ENCODE measurements around the gene MYO5B.

MYO5B gene

GRCh38 chr18:50002781-50003180, 192.2 kb downstream of the MYO5B start:
- TF ChIP-seq ZFX (IDR thresholded peaks at IDR 0.05) (no peak), CTCF (conservative IDR thresholded peaks at IDR 0.05) (no peak)
- H3K27ac ChIP-seq, result no peak overlapping the region

DNA sequence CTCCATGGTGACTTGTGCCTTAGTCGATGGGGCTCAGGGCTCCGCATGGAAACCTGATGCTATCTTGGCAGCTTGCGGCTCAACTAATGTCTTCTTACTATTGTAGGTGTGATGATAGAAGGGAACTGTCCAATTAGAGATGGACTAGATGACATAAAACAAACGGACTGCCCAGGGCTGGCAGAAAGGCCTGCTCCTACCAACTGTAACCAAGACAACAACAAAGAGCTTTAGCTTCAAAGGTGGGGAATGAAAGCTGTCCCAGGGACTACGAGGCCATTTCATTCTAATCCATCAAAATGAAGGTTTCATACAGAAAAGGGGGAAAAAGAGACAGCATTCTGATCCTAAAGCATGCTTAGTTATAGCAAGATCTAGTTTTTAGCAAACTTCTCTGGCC, 194.7 kb downstream of the MYO5B start:
- no peak overlapping the region for H3K27ac ChIP-seq
- TF ChIP-seq ZFX (IDR thresholded peaks at IDR 0.05), result no peak
- no peak for TF ChIP-seq CTCF (conservative IDR thresholded peaks at IDR 0.05)

DNA sequence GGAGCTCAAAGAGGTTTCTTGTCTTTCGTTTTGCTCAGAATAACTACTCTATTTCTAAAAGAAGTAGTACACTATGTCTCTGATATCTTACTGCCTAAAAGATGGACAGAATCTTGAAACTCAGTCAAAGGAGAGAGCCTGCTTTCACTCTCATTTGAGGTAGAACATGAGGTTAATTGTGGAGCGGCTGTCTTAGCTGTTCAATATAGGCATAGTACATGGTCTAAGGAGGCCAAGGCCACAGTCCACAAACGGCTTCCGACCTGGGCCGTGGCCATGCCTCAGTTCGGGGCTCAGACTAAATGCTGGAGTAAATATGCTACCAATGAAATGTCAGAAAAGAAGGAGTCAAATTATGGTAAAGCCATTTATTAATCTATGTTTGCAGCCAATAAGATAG, 195.8 kb downstream of the MYO5B start:
- TF ChIP-seq CTCF (conservative IDR thresholded peaks at IDR 0.05) (no peak), ZFX (IDR thresholded peaks at IDR 0.05) (no peak)
- no peak overlapping the region for H3K27ac ChIP-seq

GRCh38 chr18:49997558-49997957, 197.4 kb downstream of the MYO5B start:
- H3K27ac ChIP-seq, result no peak overlapping the region
- TF ChIP-seq ZFX (IDR thresholded peaks at IDR 0.05), result no peak
- TF ChIP-seq CTCF (conservative IDR thresholded peaks at IDR 0.05), result no peak

GRCh38 chr18:49994410-49994809, 200.5 kb downstream of the MYO5B start:
- TF ChIP-seq ZFX (IDR thresholded peaks at IDR 0.05), result no peak
- no peak overlapping the region for H3K27ac ChIP-seq

- no peak overlapping the region for H3K27ac ChIP-seq
- no peak for TF ChIP-seq ZFX (IDR thresholded peaks at IDR 0.05)
- no peak for TF ChIP-seq CTCF (conservative IDR thresholded peaks at IDR 0.05)
Observed at GRCh38 chr18:49993299-49993698, 201.6 kb downstream of the MYO5B start.

DNA sequence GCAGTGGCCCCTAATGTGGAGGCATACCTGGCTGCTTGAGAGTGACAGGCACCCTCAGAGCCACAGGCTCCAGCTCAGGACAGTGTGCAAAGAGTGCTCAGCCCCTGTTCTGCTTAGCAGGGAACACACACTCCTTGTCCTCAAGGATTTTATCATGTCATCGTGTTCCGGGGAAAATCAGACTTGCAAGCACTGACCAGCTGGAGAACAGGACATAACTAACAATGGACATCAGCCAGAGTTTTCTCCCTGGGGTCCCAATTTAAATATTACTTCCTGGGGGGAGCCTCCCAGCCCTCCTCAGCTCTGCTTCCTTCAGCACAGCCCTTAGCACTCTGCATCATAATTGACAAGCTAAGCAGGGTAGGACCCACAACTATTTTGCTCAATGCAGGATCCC, 206.2 kb downstream of the MYO5B start:
- no peak overlapping the region for H3K27ac ChIP-seq
- TF ChIP-seq CTCF (conservative IDR thresholded peaks at IDR 0.05), result no peak
- no peak for TF ChIP-seq ZFX (IDR thresholded peaks at IDR 0.05)

GRCh38 chr18:49988101-49988500, 206.8 kb downstream of the MYO5B start:
- H3K27ac ChIP-seq, result no peak overlapping the region
- TF ChIP-seq CTCF (conservative IDR thresholded peaks at IDR 0.05) (no peak), ZFX (IDR thresholded peaks at IDR 0.05) (no peak)
